GM18526 (cell line): ENCODE data around the gene HOXC11.

ENCODE experiments used
- POLR2A ChIP-seq: IDR thresholded peaks from 3 replicates; pipeline ENCODE4 v1.6.1; 2011; ENCODE audit not compliant: insufficient read length; ENCODE audit errors: extremely low read depth

The HOXC11 gene

GRCh38 chr12:54016051-54016450, 43.1 kb downstream of the HOXC11 start:
- no peak for TF ChIP-seq POLR2A

DNA sequence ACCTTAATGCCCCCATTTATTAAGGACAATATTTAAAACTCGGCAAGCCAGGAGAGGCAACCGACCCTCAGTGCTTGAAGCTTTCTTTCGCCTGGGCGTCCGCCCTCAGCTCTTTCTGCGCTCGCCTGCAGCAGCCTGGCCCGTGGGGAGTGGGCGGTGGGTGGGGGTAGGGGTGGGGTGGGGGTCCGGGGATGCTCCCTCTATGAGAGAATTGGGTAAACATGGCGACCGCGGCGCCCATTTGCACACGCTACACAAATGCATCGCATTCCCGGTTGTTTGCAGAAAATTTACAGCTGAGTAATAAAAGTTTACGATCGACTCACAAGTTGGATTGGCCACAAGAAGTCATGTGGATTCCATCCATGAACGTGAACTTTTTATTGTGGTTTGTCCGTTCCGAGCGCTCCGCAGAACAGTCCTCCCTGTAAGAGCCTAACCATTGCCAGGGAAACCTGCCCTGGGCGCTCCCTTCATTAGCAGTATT, 43.6 kb downstream of the HOXC11 start:
- no peak for TF ChIP-seq POLR2A

GRCh38 chr12:54017027-54017788, 44.3 kb downstream of the HOXC11 start:
- no peak for TF ChIP-seq POLR2A

DNA sequence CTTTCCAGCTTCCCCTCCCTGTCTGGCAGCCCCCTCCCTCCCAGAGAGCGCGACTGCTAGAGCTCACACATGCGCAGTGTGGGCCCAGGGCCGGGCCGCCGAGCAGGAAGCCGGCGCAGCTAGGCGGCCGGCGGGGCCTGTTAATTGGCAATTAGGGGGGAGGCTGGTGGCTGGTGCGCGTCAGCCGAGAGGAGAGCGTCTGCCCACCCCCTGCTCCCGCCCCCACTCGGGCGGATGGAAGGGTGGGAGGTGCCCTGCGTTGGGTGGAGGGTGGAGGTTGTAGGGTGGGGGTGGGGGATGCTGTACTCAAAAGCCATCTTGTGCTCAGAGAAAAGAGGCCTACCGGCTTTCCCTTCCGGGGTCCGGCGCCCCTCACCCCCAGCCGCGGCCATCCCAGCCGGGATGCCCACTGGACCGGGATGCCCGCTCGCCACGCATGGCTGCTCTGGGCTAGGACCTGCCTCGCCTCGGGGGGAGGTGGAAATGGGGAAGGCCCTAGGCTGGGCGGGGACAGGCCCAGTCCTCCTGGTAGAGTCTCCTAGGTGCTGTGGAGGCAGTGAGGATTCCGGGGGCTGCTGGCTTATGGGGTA, 45.0 kb downstream of the HOXC11 start:
- peak; percentile 50 for TF ChIP-seq POLR2A

GRCh38 chr12:54018468-54018984, 45.6 kb downstream of the HOXC11 start:
- no peak for TF ChIP-seq POLR2A

GRCh38 chr12:54019091-54019811, 46.3 kb downstream of the HOXC11 start:
- no peak for TF ChIP-seq POLR2A

- TF ChIP-seq POLR2A: no peak
Measured at GRCh38 chr12:54019924-54020590, 47.1 kb downstream of the HOXC11 start.

- TF ChIP-seq POLR2A: no peak
Measured at GRCh38 chr12:54020591-54021405, 47.9 kb downstream of the HOXC11 start.

DNA sequence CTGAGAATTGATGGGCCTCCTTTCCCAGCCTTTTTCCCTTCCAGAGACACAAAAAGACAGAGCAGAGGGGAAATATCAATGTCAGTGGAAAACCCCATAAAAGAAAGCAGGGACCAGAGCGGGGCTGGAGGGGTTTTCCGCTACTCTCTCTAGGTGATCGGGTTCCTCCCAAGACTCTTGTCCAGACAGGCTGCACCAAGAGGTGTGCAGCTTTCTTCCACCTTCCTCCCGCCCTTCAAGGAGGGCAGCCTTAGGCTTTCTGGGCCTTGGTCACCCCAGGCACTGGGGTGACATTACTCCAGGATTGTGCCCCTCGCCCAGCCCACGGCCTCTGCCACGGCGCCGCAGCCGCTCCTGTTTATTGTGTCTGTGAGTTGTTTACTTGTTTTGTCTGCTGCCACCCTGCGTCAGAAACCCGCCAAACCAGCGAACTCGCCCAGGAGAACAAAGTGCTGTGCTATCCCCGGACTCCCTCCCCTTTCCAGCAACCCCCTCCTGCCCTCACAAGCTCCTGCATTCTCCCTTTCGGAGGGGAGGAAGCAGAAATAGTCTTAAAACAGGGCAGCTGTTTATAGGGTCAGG, 48.6 kb downstream of the HOXC11 start:
- TF ChIP-seq POLR2A: no peak

DNA sequence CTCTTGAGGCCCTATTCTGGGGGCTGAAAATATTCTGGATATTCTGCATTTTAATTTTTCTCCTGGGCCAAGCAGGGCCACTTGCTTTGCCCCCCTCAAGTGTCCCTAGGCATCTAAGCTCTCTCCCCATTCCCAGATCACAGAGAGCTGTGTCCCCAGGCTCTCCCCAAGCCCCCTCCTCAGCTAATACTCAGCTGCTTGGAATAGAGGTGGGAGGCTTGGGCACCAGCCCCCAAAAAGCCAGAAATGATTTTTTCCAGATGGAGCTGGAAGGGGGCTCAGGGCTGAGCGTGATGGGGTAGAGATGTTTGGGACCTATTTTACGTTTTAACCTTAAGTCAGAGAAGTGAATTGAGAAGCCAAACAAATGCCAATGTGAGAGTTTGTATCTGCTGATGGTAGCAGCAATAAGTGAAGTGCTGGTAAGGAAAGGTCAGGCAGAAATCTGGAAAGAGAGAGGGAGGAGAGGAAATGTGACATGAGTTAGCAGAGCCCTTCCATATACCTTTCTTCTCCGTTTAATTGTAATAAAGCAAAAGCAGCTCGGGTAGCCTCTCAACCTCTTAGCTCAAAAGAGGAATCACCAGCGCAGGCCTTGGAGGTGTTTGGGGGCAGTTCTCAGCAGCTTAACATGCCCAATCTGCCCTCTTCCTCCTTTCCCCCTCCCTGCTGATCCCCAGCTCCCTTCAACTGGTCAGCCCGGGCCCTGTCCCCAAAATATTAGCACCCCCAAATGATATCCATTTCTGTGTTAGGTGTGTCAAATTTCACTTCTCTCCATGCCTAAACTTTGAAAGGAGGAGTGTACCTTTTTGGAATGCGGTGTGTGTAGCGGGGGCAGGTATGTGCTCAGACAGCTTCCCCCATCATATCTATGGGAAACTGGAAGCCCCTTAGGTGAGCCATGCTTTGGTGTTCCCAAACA, 50.3 kb downstream of the HOXC11 start:
- TF ChIP-seq POLR2A: no peak

GRCh38 chr12:54024127-54024526, 51.2 kb downstream of the HOXC11 start:
- TF ChIP-seq POLR2A: no peak

GRCh38 chr12:54024581-54025305, 51.8 kb downstream of the HOXC11 start:
- TF ChIP-seq POLR2A: no peak

GRCh38 chr12:54025499-54026405, 52.8 kb downstream of the HOXC11 start:
- TF ChIP-seq POLR2A: no peak
